Neural crest cell (in vitro differentiated cells): ENCODE results near the gene USH1G. TPM values are rescaled to one million over a fixed set of nuclear protein-coding genes. Genes with fewer than 3 reads are reported as not detected.
A peak's percentile ranks its signal among the peaks of the same experiment; 100 is the strongest.
"Not testable (repeated sequence)": the region's sequence is repeated elsewhere in the genome, so short reads cannot be mapped to it uniquely, and the experiment has no call there.

Source experiments
- DNase-seq: peaks from one replicate; pipeline ENCODE4 v3.0.0; 2021; ENCODE audit warnings: low read depth, mixed read lengths, low spot score
- H3K27ac Mint-ChIP-seq: one replicate; pipeline ENCODE4 v1.8.0; 2021; ENCODE audit warnings: mild to moderate bottlenecking, mixed read lengths; ENCODE audit not compliant: unreplicated experiment
- H3K27me3 Mint-ChIP-seq: 2 replicates; pipeline ENCODE4 v1.8.0; 2021; ENCODE audit warnings: low read depth, mild to moderate bottlenecking, mixed read lengths
- H3K36me3 Mint-ChIP-seq: 2 replicates; pipeline ENCODE4 v1.8.0; 2021; ENCODE audit warnings: low read depth, mild to moderate bottlenecking, mixed read lengths
- H3K4me1 Mint-ChIP-seq: 2 replicates; pipeline ENCODE4 v1.8.0; 2021; ENCODE audit warnings: mixed read lengths
- H3K4me3 Mint-ChIP-seq: one replicate; pipeline ENCODE4 v1.8.0; 2021; ENCODE audit warnings: mild to moderate bottlenecking, mixed read lengths
- H3K9me3 Mint-ChIP-seq: 2 replicates; pipeline ENCODE4 v1.8.0; 2021; ENCODE audit warnings: mixed read lengths
- CTCF ChIP-seq: fragments of 200-600 bp; sonication (generic); conservative IDR thresholded peaks from 2 replicates; pipeline ENCODE4 v1.5.0; 2021; ENCODE audit warnings: antibody characterized with exemption, mild to moderate bottlenecking
- total RNA-seq: library from RNA; stranded (reverse); gene quantifications from 2 replicates; pipeline ENCODE4 v1.2.1, GENCODE V29; 2021

Gene USH1G
- total RNA-seq, 1 donor from 2014 or later, result not detected

GRCh38 chr17:74916136-74916850, 6.8 kb downstream of the USH1G start:
- no peak for TF ChIP-seq CTCF
- H3K36me3 Mint-ChIP-seq, result no peaks in the 10 kb centered on the region
- no peak for DNase-seq
- no peak overlapping the region for H3K27ac Mint-ChIP-seq
- H3K4me3 Mint-ChIP-seq, result no peak overlapping the region
- peaks cover 18% of the 10 kb centered on the region for H3K27me3 Mint-ChIP-seq
- H3K4me1 Mint-ChIP-seq, result no peaks in the 10 kb centered on the region
- no peaks in the 10 kb centered on the region for H3K9me3 Mint-ChIP-seq

- not testable (repeated sequence) for H3K4me3 Mint-ChIP-seq, H3K9me3 Mint-ChIP-seq, H3K4me1 Mint-ChIP-seq, H3K27ac Mint-ChIP-seq, DNase-seq, H3K36me3 Mint-ChIP-seq
- H3K27me3 Mint-ChIP-seq, result peaks cover 30% of the 10 kb centered on the region
These were observed 11.6 kb downstream of the USH1G start for GRCh38 chr17:74911423-74911822.

GRCh38 chr17:74909097-74909496, 14.0 kb downstream of the USH1G start:
- not testable (repeated sequence) for DNase-seq, H3K4me3 Mint-ChIP-seq, H3K9me3 Mint-ChIP-seq, H3K4me1 Mint-ChIP-seq, H3K36me3 Mint-ChIP-seq, H3K27ac Mint-ChIP-seq
- H3K27me3 Mint-ChIP-seq, result peaks cover 32% of the 10 kb centered on the region

- Mint-ChIP-seq H3K4me3 (no peak overlapping the region), H3K27ac (no peak overlapping the region), H3K9me3 (peaks cover 3% of the 10 kb centered on the region), H3K27me3 (peaks cover 36% of the 10 kb centered on the region), H3K4me1 (no peaks in the 10 kb centered on the region), H3K36me3 (no peaks in the 10 kb centered on the region)
- no peak for TF ChIP-seq CTCF
- no peak for DNase-seq
These were observed 16.0 kb downstream of the USH1G start for GRCh38 chr17:74907012-74907411.

GRCh38 chr17:74906214-74906793, 16.8 kb downstream of the USH1G start:
- not testable (repeated sequence) for H3K4me1 Mint-ChIP-seq, H3K9me3 Mint-ChIP-seq, H3K36me3 Mint-ChIP-seq, DNase-seq, H3K4me3 Mint-ChIP-seq, H3K27ac Mint-ChIP-seq
- H3K27me3 Mint-ChIP-seq, result peaks cover 41% of the 10 kb centered on the region

GRCh38 chr17:74904687-74905409, 18.2 kb downstream of the USH1G start:
- TF ChIP-seq CTCF, result no peak
- DNase-seq, result no peak
- Mint-ChIP-seq H3K27ac (no peak overlapping the region), H3K27me3 (peaks cover 37% of the 10 kb centered on the region), H3K4me3 (no peak overlapping the region), H3K9me3 (peaks cover 3% of the 10 kb centered on the region), H3K36me3 (no peaks in the 10 kb centered on the region), H3K4me1 (no peaks in the 10 kb centered on the region)

GRCh38 chr17:74903671-74904070, 19.4 kb downstream of the USH1G start:
- Mint-ChIP-seq H3K9me3 (peaks cover 3% of the 10 kb centered on the region), H3K27me3 (peaks cover 34% of the 10 kb centered on the region), H3K4me3 (no peak overlapping the region), H3K27ac (peak overlapping the region; percentile 6), H3K4me1 (no peaks in the 10 kb centered on the region), H3K36me3 (no peaks in the 10 kb centered on the region)
- DNase-seq, result no peak
- no peak for TF ChIP-seq CTCF
